ENCODE data around the gene MAPKBP1. TPM values are rescaled to one million over a fixed set of nuclear protein-coding genes. Genes with fewer than 3 reads are reported as not detected.

Gene MAPKBP1
- total RNA-seq, 1 donor from 2014 or later, result 11.9 TPM

GRCh38 chr15:41788262-41788661 lies 14.0 kb downstream of the MAPKBP1 start:
- TF ChIP-seq CTCF (IDR thresholded peaks at IDR 0.05; ENCODE audit: insufficient read depth, low read length, poor library complexity, severe bottlenecking), result no peak
- Histone ChIP-seq H3K36me3 (ENCODE audit: control insufficient read depth, insufficient read depth, low read length) (no peaks in the 10 kb centered on the region), H3K27me3 (ENCODE audit: control insufficient read depth, insufficient read depth, low read length) (no peaks in the 10 kb centered on the region), H3K4me3 (ENCODE audit: low read depth, low read length) (no peak overlapping the region)
- DNase-seq (ENCODE audit: low read depth), result no peak

- Histone ChIP-seq H3K4me3 (ENCODE audit: low read depth, low read length) (no peak overlapping the region), H3K27me3 (ENCODE audit: control insufficient read depth, insufficient read depth, low read length) (no peaks in the 10 kb centered on the region), H3K36me3 (ENCODE audit: control insufficient read depth, insufficient read depth, low read length) (no peaks in the 10 kb centered on the region)
- no peak for DNase-seq (ENCODE audit: low read depth)
- no peak for TF ChIP-seq CTCF (IDR thresholded peaks at IDR 0.05; ENCODE audit: insufficient read depth, low read length, poor library complexity, severe bottlenecking)
These were observed 15.0 kb downstream of the MAPKBP1 start for GRCh38 chr15:41789236-41789635.

GRCh38 chr15:41789662-41790061 lies 15.4 kb downstream of the MAPKBP1 start:
- no peak for TF ChIP-seq CTCF (IDR thresholded peaks at IDR 0.05; ENCODE audit: insufficient read depth, low read length, poor library complexity, severe bottlenecking)
- no peak overlapping the region for H3K4me3 ChIP-seq (ENCODE audit: low read depth, low read length)
- no peak for DNase-seq (ENCODE audit: low read depth)
- no peaks in the 10 kb centered on the region for H3K36me3 ChIP-seq (ENCODE audit: control insufficient read depth, insufficient read depth, low read length)
- no peaks in the 10 kb centered on the region for H3K27me3 ChIP-seq (ENCODE audit: control insufficient read depth, insufficient read depth, low read length)

GRCh38 chr15:41790169-41790568 lies 15.9 kb downstream of the MAPKBP1 start:
- Histone ChIP-seq H3K4me3 (ENCODE audit: low read depth, low read length) (no peak overlapping the region), H3K27me3 (ENCODE audit: control insufficient read depth, insufficient read depth, low read length) (no peaks in the 10 kb centered on the region), H3K36me3 (ENCODE audit: control insufficient read depth, insufficient read depth, low read length) (no peaks in the 10 kb centered on the region)
- no peak for TF ChIP-seq CTCF (IDR thresholded peaks at IDR 0.05; ENCODE audit: insufficient read depth, low read length, poor library complexity, severe bottlenecking)
- DNase-seq (ENCODE audit: low read depth), result no peak

GRCh38 chr15:41790756-41791546 lies 16.7 kb downstream of the MAPKBP1 start:
- Histone ChIP-seq H3K4me3 (ENCODE audit: low read depth, low read length) (no peak overlapping the region), H3K27me3 (ENCODE audit: control insufficient read depth, insufficient read depth, low read length) (no peaks in the 10 kb centered on the region), H3K36me3 (ENCODE audit: control insufficient read depth, insufficient read depth, low read length) (no peaks in the 10 kb centered on the region)
- peak; percentile 82 for DNase-seq (ENCODE audit: low read depth)
- no peak for TF ChIP-seq CTCF (IDR thresholded peaks at IDR 0.05; ENCODE audit: insufficient read depth, low read length, poor library complexity, severe bottlenecking)

- no peak for DNase-seq (ENCODE audit: low read depth)
- Histone ChIP-seq H3K4me3 (ENCODE audit: low read depth, low read length) (no peak overlapping the region), H3K36me3 (ENCODE audit: control insufficient read depth, insufficient read depth, low read length) (no peaks in the 10 kb centered on the region), H3K27me3 (ENCODE audit: control insufficient read depth, insufficient read depth, low read length) (no peaks in the 10 kb centered on the region)
- no peak for TF ChIP-seq CTCF (IDR thresholded peaks at IDR 0.05; ENCODE audit: insufficient read depth, low read length, poor library complexity, severe bottlenecking)
These were observed 17.3 kb downstream of the MAPKBP1 start for GRCh38 chr15:41791547-41791937.

Data from kidney epithelial cell (primary cell).